Breast epithelium (tissue), 4 donors: Measurements from ENCODE around the gene PHLDA3. TPM values are rescaled to one million over a fixed set of nuclear protein-coding genes. Genes with fewer than 3 reads are reported as not detected.
"Not testable (repeated sequence)": the region's sequence is repeated elsewhere in the genome, so short reads cannot be mapped to it uniquely, and the experiment has no call there.

Source experiments
- DNase-seq, 2 donors: peaks; one replicate each; pipeline ENCODE4 v3.0.0-alpha.2; 2019; ENCODE audit warnings: low spot score in 2 of 2
- H3K27ac ChIP-seq, 2 donors: fragments of 200-600 bp; sonication (generic) in 1 of 2; one replicate each; pipeline ENCODE4 v1.5.1; 2016 to 2019; ENCODE audit warnings: mild to moderate bottlenecking in 1 of 2
- H3K27me3 ChIP-seq, 2 donors: fragments of 200-600 bp; sonication (generic) in 1 of 2; one replicate each; pipeline versions ENCODE4 v1.5.1 to v1.6.0; 2017 to 2019; ENCODE audit warnings: control low read depth in 1 of 2, mild to moderate bottlenecking in 1 of 2
- H3K36me3 ChIP-seq: fragments of 200-600 bp; one replicate; pipeline ENCODE4 v1.5.1; 2019
- H3K4me1 ChIP-seq, 2 donors: fragments of 200-600 bp; sonication (generic); one replicate each; pipeline ENCODE4 v1.5.1; 2016 to 2019; ENCODE audit warnings: control low read depth in 1 of 2
- H3K4me3 ChIP-seq, 3 donors: fragments of 200-600 bp; sonication (generic); 1 replicate in 2 of 3; 2 replicates in 1 of 3; pipeline ENCODE4 v1.5.1; 2016 to 2019; ENCODE audit warnings: mild to moderate bottlenecking in 3 of 3, moderate library complexity in 2 of 3
- H3K9me3 ChIP-seq, 2 donors: fragments of 200-600 bp; sonication (generic) in 1 of 2; one replicate each; pipeline ENCODE4 v1.5.1; 2016 to 2019; ENCODE audit warnings: control low read depth in 1 of 2
- CTCF ChIP-seq, 3 donors: fragments of 450-650 bp; IDR thresholded peaks; one replicate each; pipeline ENCODE4 v1.5.1; 2016 to 2017; ENCODE audit warnings: antibody characterized with exemption in 3 of 3, mild to moderate bottlenecking in 3 of 3, moderate library complexity in 3 of 3
- POLR2A ChIP-seq: fragments of 450-650 bp; IDR thresholded peaks from one replicate; pipeline ENCODE4 v1.6.1; 2016; ENCODE audit warnings: antibody characterized with exemption, mild to moderate bottlenecking, moderate library complexity
- POLR2AphosphoS5 ChIP-seq, 3 donors: sonication (generic); formaldehyde crosslinking; IDR thresholded peaks; one replicate each; pipeline ENCODE4 v1.6.1; 2017; ENCODE audit warnings: antibody characterized with exemption in 3 of 3
- intact Hi-C: fragments of 100-400 bp; cut with DNase I; formaldehyde crosslinking; loops from one replicate; pipeline ENCODE4 v1.15.1; 2023; ENCODE audit warnings: low total_unique reads
- total RNA-seq, 3 donors: library from RNA; depleted of rRNA; stranded (reverse); fragments of >200 nt; gene quantifications; one replicate each; pipeline ENCODE4 v1.1.0, GENCODE V29; 2016

PHLDA3 gene
- total RNA-seq, 3 donors from 2014 or later = 65.7 to 116 (median 92.7) TPM

GRCh38 chr1:201495551-201496295, 26.7 kb upstream of the PHLDA3 start:
- Histone ChIP-seq H3K36me3 (no peaks in the 10 kb centered on the region), H3K27ac (peak overlapping the region; percentile 97 to 99), H3K9me3 (no peaks in the 10 kb centered on the region), H3K27me3 (no peaks in the 10 kb centered on the region), H3K4me3 (peak overlapping the region in 2 of 3 donors; percentile 32 to 37), H3K4me1 (peaks cover 27 to 65% of the 10 kb centered on the region in 2 donors)
- TF ChIP-seq CTCF (IDR thresholded peaks at IDR 0.05) = no peak
- TF ChIP-seq POLR2AphosphoS5 (IDR thresholded peaks at IDR 0.05) = peak; percentile 48 to 93 (median 62)
- peak; percentile 14 for TF ChIP-seq POLR2A
- intact Hi-C loops = no loop called here
- peak; percentile 92 to 93 for DNase-seq

- intact Hi-C loops = no loop called here
- TF ChIP-seq POLR2A = no peak
- TF ChIP-seq CTCF (IDR thresholded peaks at IDR 0.05) = no peak
- TF ChIP-seq POLR2AphosphoS5 (IDR thresholded peaks at IDR 0.05) = peak in 2 of 3 donors; percentile 49 to 66
- Histone ChIP-seq H3K9me3 (no peaks in the 10 kb centered on the region), H3K27ac (peak overlapping the region; percentile 97 to 99), H3K36me3 (no peaks in the 10 kb centered on the region), H3K4me3 (peak overlapping the region in 1 of 3 donors; percentile 19), H3K4me1 (peaks cover 31 to 74% of the 10 kb centered on the region in 2 donors), H3K27me3 (no peaks in the 10 kb centered on the region)
- DNase-seq = peak in 1 of 2 donors; percentile 77
Observed at GRCh38 chr1:201493757-201494617, 25.0 kb upstream of the PHLDA3 start.

- H3K4me3 ChIP-seq, intact Hi-C loops, DNase-seq, H3K36me3 ChIP-seq, H3K9me3 ChIP-seq, H3K27me3 ChIP-seq: not testable (repeated sequence)
- peak overlapping the region; percentile 97 to 99 for H3K27ac ChIP-seq
- peaks cover 32 to 74% of the 10 kb centered on the region in 2 donors for H3K4me1 ChIP-seq
Observed at GRCh38 chr1:201493026-201493656, 24.2 kb upstream of the PHLDA3 start.

GRCh38 chr1:201491896-201492511, 23.0 kb upstream of the PHLDA3 start:
- no peaks in the 10 kb centered on the region for H3K9me3 ChIP-seq
- no peak for DNase-seq
- no peaks in the 10 kb centered on the region for H3K27me3 ChIP-seq
- H3K27ac ChIP-seq = peak overlapping the region; percentile 85 to 97
- H3K4me3 ChIP-seq = peak overlapping the region in 1 of 3 donors; percentile 19
- no peaks in the 10 kb centered on the region for H3K36me3 ChIP-seq
- H3K4me1 ChIP-seq = peaks cover 32 to 73% of the 10 kb centered on the region in 2 donors
- TF ChIP-seq POLR2A (no peak), CTCF (IDR thresholded peaks at IDR 0.05) (no peak), POLR2AphosphoS5 (IDR thresholded peaks at IDR 0.05) (peak in 1 of 3 donors; percentile 38)
- intact Hi-C loops = no loop called here

GRCh38 chr1:201490708-201491131, 21.7 kb upstream of the PHLDA3 start:
- Histone ChIP-seq H3K36me3 (peaks cover 1% of the 10 kb centered on the region), H3K27ac (peak overlapping the region; percentile 66 to 97), H3K9me3 (no peaks in the 10 kb centered on the region), H3K27me3 (no peaks in the 10 kb centered on the region), H3K4me3 (no peak overlapping the region), H3K4me1 (peaks cover 28 to 63% of the 10 kb centered on the region in 2 donors)
- intact Hi-C loops = no loop called here
- TF ChIP-seq CTCF (IDR thresholded peaks at IDR 0.05) = no peak
- TF ChIP-seq POLR2A = no peak
- no peak for TF ChIP-seq POLR2AphosphoS5 (IDR thresholded peaks at IDR 0.05)
- DNase-seq = no peak
